ENCODE data around the gene IBA57. TPM values are rescaled to one million over a fixed set of nuclear protein-coding genes. Genes with fewer than 3 reads are reported as not detected.
"Not testable (repeated sequence)": the region's sequence is repeated elsewhere in the genome, so short reads cannot be mapped to it uniquely, and the experiment has no call there.

Gene IBA57
- total RNA-seq, 5 donors from 2014 or later (not counting 1 experiment from before 2014, with no cell fraction given), result 10.6 to 18.3 (median 12.6) TPM

- H3K4me3 Mint-ChIP-seq; H3K27ac Mint-ChIP-seq; CTCF ChIA-PET; H3K9me3 Mint-ChIP-seq; H3K4me3 ChIP-seq (ENCODE audit: control insufficient read depth in 1 of 2, extremely low read depth in 1 of 2, low read length in 1 of 2); H3K36me3 Mint-ChIP-seq; H3K27me3 Mint-ChIP-seq; H3K9me3 ChIP-seq; H3K27me3 ChIP-seq (replicated peaks in 1 of 2; ENCODE audit: control insufficient read depth in 2 of 2, extremely low read depth in 1 of 2, insufficient read depth in 2 of 2, low read length in 1 of 2): not testable (repeated sequence)
- Histone ChIP-seq H3K27ac (ENCODE audit: low read length) (peak overlapping the region; percentile 61), H3K4me1 (ENCODE audit: control insufficient read depth in 1 of 2, extremely low read depth in 1 of 2, insufficient read depth in 2 of 2, low read length in 2 of 2) (peaks cover 0 to 15% of the 10 kb centered on the region in 2 experiments), H3K36me3 (ENCODE audit: control insufficient read depth in 2 of 2, extremely low read depth in 1 of 2, insufficient read depth in 1 of 2, low read length in 1 of 2) (peaks cover 6 to 26% of the 10 kb centered on the region in 2 donors)
- DNase-seq, result peak in 7 of 35 experiments; percentile 26 to 59 (median 30)
- 89% methylated on average over 25 of the region's 69 CpGs for WGBS (ENCODE audit: insufficient coverage)
- peaks cover 16 to 22% (median 17%) of the 10 kb centered on the region in 3 donors for H3K4me1 Mint-ChIP-seq
- POLR2A ChIA-PET, result interaction anchor here in 1 of 2 donors (0.7 kb wide), 1 partner anchor 283 kb away, joined by 3 read pairs; no protein-coding TSS in a partner anchor
- ATAC-seq (replicated peaks in 1 of 4), result peak in 3 of 4 experiments; percentile 32 to 58 (median 39)
Measured at GRCh38 chr1:228173528-228174481, 8.2 kb downstream of the IBA57 start.

GRCh38 chr1:228174482-228175315, 9.1 kb downstream of the IBA57 start:
- 96% methylated on average over 49 of the region's 52 CpGs for WGBS (ENCODE audit: insufficient coverage)
- DNase-seq (peak in 13 of 35 experiments; percentile 29 to 69 (median 37)), ATAC-seq (replicated peaks in 1 of 4) (peak in 3 of 4 experiments; percentile 34 to 45 (median 43))
- ChIA-PET CTCF (no interaction called here), POLR2A (no interaction called here)
- H3K9me3 ChIP-seq, result no peaks in the 10 kb centered on the region
- peaks cover 0 to 15% of the 10 kb centered on the region in 2 experiments for H3K4me1 ChIP-seq (ENCODE audit: control insufficient read depth in 1 of 2, extremely low read depth in 1 of 2, insufficient read depth in 2 of 2, low read length in 2 of 2)
- Mint-ChIP-seq H3K4me3 (no peak overlapping the region), H3K27ac (no peak overlapping the region), H3K9me3 (no peaks in the 10 kb centered on the region), H3K4me1 (peaks cover 10 to 14% (median 14%) of the 10 kb centered on the region in 3 donors), H3K27me3 (no peaks in the 10 kb centered on the region), H3K36me3 (no peaks in the 10 kb centered on the region)
- peaks cover 4 to 26% of the 10 kb centered on the region in 2 donors for H3K36me3 ChIP-seq (ENCODE audit: control insufficient read depth in 2 of 2, extremely low read depth in 1 of 2, insufficient read depth in 1 of 2, low read length in 1 of 2)
- no peak overlapping the region for H3K4me3 ChIP-seq (ENCODE audit: control insufficient read depth in 1 of 2, extremely low read depth in 1 of 2, low read length in 1 of 2)
- peak overlapping the region; percentile 35 for H3K27ac ChIP-seq (ENCODE audit: low read length)
- no peaks in the 10 kb centered on the region for H3K27me3 ChIP-seq (replicated peaks in 1 of 2; ENCODE audit: control insufficient read depth in 2 of 2, extremely low read depth in 1 of 2, insufficient read depth in 2 of 2, low read length in 1 of 2)

DNA sequence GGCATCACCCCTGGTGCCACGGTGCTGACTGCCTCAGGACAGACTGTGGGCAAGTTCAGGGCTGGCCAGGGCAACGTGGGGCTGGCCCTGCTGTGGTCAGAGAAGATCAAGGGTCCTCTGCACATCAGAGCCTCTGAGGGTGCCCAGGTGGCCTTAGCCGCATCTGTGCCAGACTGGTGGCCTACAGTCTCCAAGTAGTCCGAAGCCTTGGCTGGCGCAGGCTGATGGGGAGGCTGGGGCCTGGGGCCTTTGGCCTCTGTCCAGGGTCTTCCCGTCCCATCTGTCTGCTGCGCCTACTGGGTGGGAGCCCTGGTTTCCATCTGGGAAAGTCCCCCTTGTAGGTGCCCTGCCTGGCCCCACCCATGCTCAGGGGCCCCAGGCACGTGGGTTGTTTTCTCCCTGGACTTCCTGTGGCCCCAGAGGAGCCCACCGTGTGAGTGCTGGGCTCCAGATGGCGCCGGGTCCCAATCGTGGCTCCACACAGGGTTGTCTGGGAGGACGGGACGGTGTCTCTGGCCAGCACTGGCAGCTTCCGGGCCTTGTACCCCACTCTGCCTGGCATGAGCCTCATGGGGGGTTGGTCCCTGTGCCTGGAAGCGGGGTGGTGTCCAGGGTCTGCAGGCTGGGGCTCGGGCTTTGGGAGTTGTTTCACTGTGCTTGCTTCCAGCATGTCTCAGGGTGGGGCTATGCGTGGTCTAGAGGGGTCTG, 9.9 kb downstream of the IBA57 start:
- WGBS (ENCODE audit: insufficient coverage), result 90% methylated on average over 12 of the region's 18 CpGs
- peak in 1 of 35 experiments; percentile 24 for DNase-seq
- H3K9me3 ChIP-seq, result no peaks in the 10 kb centered on the region
- CTCF ChIA-PET, result interaction anchor here in 1 of 2 donors (0.9 kb wide), 1 partner anchor 45 kb away, joined by 3 read pairs; no protein-coding TSS in a partner anchor
- H3K27ac Mint-ChIP-seq, result no peak overlapping the region
- H3K4me3 Mint-ChIP-seq, result no peak overlapping the region
- POLR2A ChIA-PET, result no interaction called here
- peaks cover 4 to 26% of the 10 kb centered on the region in 2 donors for H3K36me3 ChIP-seq (ENCODE audit: control insufficient read depth in 2 of 2, extremely low read depth in 1 of 2, insufficient read depth in 1 of 2, low read length in 1 of 2)
- peaks cover 9 to 14% (median 12%) of the 10 kb centered on the region in 3 donors for H3K4me1 Mint-ChIP-seq
- no peak overlapping the region for H3K27ac ChIP-seq (ENCODE audit: low read length)
- peaks cover 0 to 15% of the 10 kb centered on the region in 2 experiments for H3K4me1 ChIP-seq (ENCODE audit: control insufficient read depth in 1 of 2, extremely low read depth in 1 of 2, insufficient read depth in 2 of 2, low read length in 2 of 2)
- no peaks in the 10 kb centered on the region for H3K36me3 Mint-ChIP-seq
- no peaks in the 10 kb centered on the region for H3K27me3 Mint-ChIP-seq
- no peak overlapping the region for H3K4me3 ChIP-seq (ENCODE audit: control insufficient read depth in 1 of 2, extremely low read depth in 1 of 2, low read length in 1 of 2)
- H3K27me3 ChIP-seq (replicated peaks in 1 of 2; ENCODE audit: control insufficient read depth in 2 of 2, extremely low read depth in 1 of 2, insufficient read depth in 2 of 2, low read length in 1 of 2), result no peaks in the 10 kb centered on the region
- H3K9me3 Mint-ChIP-seq, result no peaks in the 10 kb centered on the region
- no peak for ATAC-seq (replicated peaks in 1 of 4)

- Mint-ChIP-seq H3K4me1 (peaks cover 7 to 14% (median 11%) of the 10 kb centered on the region in 3 donors), H3K36me3 (no peaks in the 10 kb centered on the region), H3K27me3 (no peaks in the 10 kb centered on the region), H3K27ac (no peak overlapping the region), H3K9me3 (no peaks in the 10 kb centered on the region), H3K4me3 (no peak overlapping the region)
- 80% methylated on average over 2 of the region's 4 CpGs for WGBS (ENCODE audit: insufficient coverage)
- Histone ChIP-seq H3K27me3 (replicated peaks in 1 of 2; ENCODE audit: control insufficient read depth in 2 of 2, extremely low read depth in 1 of 2, insufficient read depth in 2 of 2, low read length in 1 of 2) (no peaks in the 10 kb centered on the region), H3K4me1 (ENCODE audit: control insufficient read depth in 1 of 2, extremely low read depth in 1 of 2, insufficient read depth in 2 of 2, low read length in 2 of 2) (peaks cover 0 to 15% of the 10 kb centered on the region in 2 experiments), H3K4me3 (ENCODE audit: control insufficient read depth in 1 of 2, extremely low read depth in 1 of 2, low read length in 1 of 2) (no peak overlapping the region), H3K9me3 (no peaks in the 10 kb centered on the region), H3K36me3 (ENCODE audit: control insufficient read depth in 2 of 2, extremely low read depth in 1 of 2, insufficient read depth in 1 of 2, low read length in 1 of 2) (peaks cover 4 to 24% of the 10 kb centered on the region in 2 donors), H3K27ac (ENCODE audit: low read length) (no peak overlapping the region)
- ATAC-seq (replicated peaks in 1 of 4) (no peak), DNase-seq (peak in 1 of 35 experiments; percentile 22)
- ChIA-PET POLR2A (no interaction called here), CTCF (interaction anchor here in 1 of 2 donors (0.9 kb wide), 1 partner anchor 45 kb away, joined by 3 read pairs; no protein-coding TSS in a partner anchor)
Measured at GRCh38 chr1:228176024-228176395, 10.4 kb downstream of the IBA57 start.

DNA sequence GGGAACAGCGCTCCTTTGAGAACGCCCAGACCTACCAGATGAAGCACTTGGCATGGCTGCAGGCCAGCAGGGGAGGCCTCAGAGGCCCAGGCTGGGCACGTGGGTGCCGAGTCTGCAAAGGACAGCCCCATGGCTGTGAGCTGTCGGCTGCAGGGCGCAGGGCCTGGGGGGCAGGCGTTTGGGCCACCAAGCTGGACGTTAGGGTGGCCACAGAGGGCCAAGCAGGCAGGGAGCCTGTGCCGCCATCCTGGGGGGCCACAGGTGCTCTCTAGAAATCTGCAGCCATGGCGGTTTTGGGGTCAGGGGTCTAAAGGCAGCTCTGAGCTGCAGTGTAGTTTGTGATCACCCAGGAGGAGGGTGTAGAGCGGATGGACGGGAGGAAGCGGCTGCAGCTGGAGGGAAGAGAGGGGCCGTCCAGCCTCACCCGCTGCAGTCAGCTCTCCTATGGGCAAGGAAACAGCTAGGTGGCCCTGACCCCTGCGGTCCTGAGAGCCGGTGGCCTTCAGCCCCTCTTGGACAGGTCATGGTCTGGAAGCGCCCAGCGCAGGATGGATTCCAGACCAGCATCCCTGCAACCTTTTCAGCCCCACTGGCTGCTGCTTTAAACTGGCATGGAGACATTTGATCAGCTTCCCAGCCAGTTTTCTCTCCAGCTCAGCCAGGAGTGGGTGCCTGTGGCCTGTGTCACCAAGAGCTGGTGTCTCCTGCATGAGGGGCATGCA, 11.0 kb downstream of the IBA57 start:
- Histone ChIP-seq H3K36me3 (ENCODE audit: control insufficient read depth in 2 of 2, extremely low read depth in 1 of 2, insufficient read depth in 1 of 2, low read length in 1 of 2) (peaks cover 4 to 24% of the 10 kb centered on the region in 2 donors), H3K9me3 (no peaks in the 10 kb centered on the region), H3K4me1 (ENCODE audit: control insufficient read depth in 1 of 2, extremely low read depth in 1 of 2, insufficient read depth in 2 of 2, low read length in 2 of 2) (peaks cover 0 to 15% of the 10 kb centered on the region in 2 experiments), H3K4me3 (ENCODE audit: control insufficient read depth in 1 of 2, extremely low read depth in 1 of 2, low read length in 1 of 2) (no peak overlapping the region), H3K27me3 (replicated peaks in 1 of 2; ENCODE audit: control insufficient read depth in 2 of 2, extremely low read depth in 1 of 2, insufficient read depth in 2 of 2, low read length in 1 of 2) (no peaks in the 10 kb centered on the region), H3K27ac (ENCODE audit: low read length) (no peak overlapping the region)
- Mint-ChIP-seq H3K4me3 (no peak overlapping the region), H3K27me3 (no peaks in the 10 kb centered on the region), H3K36me3 (no peaks in the 10 kb centered on the region), H3K4me1 (peaks cover 6 to 14% (median 10%) of the 10 kb centered on the region in 3 donors), H3K27ac (no peak overlapping the region), H3K9me3 (no peaks in the 10 kb centered on the region)
- ATAC-seq (replicated peaks in 1 of 4), result no peak
- 93% methylated on average over 19 of the region's 19 CpGs for WGBS (ENCODE audit: insufficient coverage)
- peak in 1 of 35 experiments; percentile 15 for DNase-seq
- POLR2A ChIA-PET, result no interaction called here
- CTCF ChIA-PET, result interaction anchor here in 1 of 2 donors (0.9 kb wide), 1 partner anchor 46 kb away, joined by 3 read pairs; no protein-coding TSS in a partner anchor

Measured in T-cell (primary cell).